Neural progenitor cell (in vitro differentiated cells): ENCODE measurements around the gene SMIM10L2A. TPM values are rescaled to one million over a fixed set of nuclear protein-coding genes. Genes with fewer than 3 reads are reported as not detected.

Source experiments
- DNase-seq: peaks from one replicate; pipeline ENCODE4 v3.0.0-alpha.2; 2016; ENCODE audit warnings: low spot score
- H2AFZ ChIP-seq: fragments of 200-600 bp; sonication (generic); replicated peaks from 2 replicates; pipeline ENCODE4 v1.6.1; 2016; ENCODE audit warnings: antibody characterized with exemption
- H3F3A ChIP-seq: fragments of 200-600 bp; sonication (generic); 2 replicates; pipeline ENCODE4 v1.6.1; 2016; ENCODE audit warnings: antibody characterized with exemption, low read depth
- H3K27ac ChIP-seq: fragments of 200-600 bp; sonication (generic); 2 replicates; pipeline ENCODE4 v1.5.1; 2016; ENCODE audit warnings: mild to moderate bottlenecking
- H3K27me3 ChIP-seq: fragments of 200-600 bp; sonication (generic); 2 replicates; pipeline ENCODE4 v1.6.1; 2016; ENCODE audit warnings: mild to moderate bottlenecking, moderate library complexity
- H3K36me3 ChIP-seq: fragments of 200-600 bp; sonication (generic); 2 replicates; pipeline ENCODE4 v1.5.1; 2016
- H3K4me1 ChIP-seq: fragments of 200-600 bp; sonication (generic); 2 replicates; pipeline ENCODE4 v1.6.1; 2016; ENCODE audit warnings: mixed run types
- H3K4me2 ChIP-seq: fragments of 200-600 bp; sonication (generic); 2 replicates; pipeline ENCODE4 v1.6.1; 2016
- H3K4me3 ChIP-seq: fragments of 200-600 bp; sonication (generic); 2 replicates; pipeline ENCODE4 v1.5.1; 2016
- H3K79me2 ChIP-seq: fragments of 200-600 bp; sonication (generic); 2 replicates; pipeline ENCODE4 v1.6.1; 2016; ENCODE audit warnings: low read depth
- H3K9ac ChIP-seq: fragments of 200-600 bp; sonication (generic); 2 replicates; pipeline ENCODE4 v1.6.1; 2016
- H3K9me3 ChIP-seq: fragments of 200-600 bp; sonication (generic); 2 replicates; pipeline ENCODE4 v1.5.1; 2016; ENCODE audit warnings: low read depth
- H4K20me1 ChIP-seq: fragments of 200-600 bp; sonication (generic); 2 replicates; pipeline ENCODE4 v1.6.1; 2016; ENCODE audit warnings: low read depth
- H3K27ac Mint-ChIP-seq: 3 replicates; pipeline ENCODE4 v1.8.0; 2021; ENCODE audit warnings: mixed read lengths
- H3K27me3 Mint-ChIP-seq: 2 replicates; pipeline ENCODE4 v1.8.0; 2022; ENCODE audit warnings: low read depth, mild to moderate bottlenecking, inconsistent platforms, moderate library complexity, mixed read lengths; ENCODE audit not compliant: insufficient read depth
- H3K36me3 Mint-ChIP-seq: 3 replicates; pipeline ENCODE4 v1.8.0; 2021; ENCODE audit warnings: mixed read lengths
- H3K4me1 Mint-ChIP-seq: 3 replicates; pipeline ENCODE4 v1.8.0; 2021; ENCODE audit warnings: mixed read lengths
- H3K4me3 Mint-ChIP-seq: 3 replicates; pipeline ENCODE4 v1.8.0; 2021; ENCODE audit warnings: mild to moderate bottlenecking, moderate library complexity, mixed read lengths
- H3K9me3 Mint-ChIP-seq: 3 replicates; pipeline ENCODE4 v1.8.0; 2020; ENCODE audit warnings: mixed read lengths
- CTCF ChIP-seq: fragments of 200-600 bp; sonication (generic); IDR thresholded peaks from 2 replicates; pipeline ENCODE4 v1.5.1; 2017; ENCODE audit warnings: antibody characterized with exemption, mild to moderate bottlenecking
- EZH2 ChIP-seq: fragments of 200-600 bp; sonication (generic); IDR thresholded peaks from 2 replicates; pipeline ENCODE4 v1.6.1; 2017; ENCODE audit warnings: antibody characterized with exemption, mild to moderate bottlenecking, moderate library complexity
- EZH2phosphoT487 ChIP-seq: fragments of 200-600 bp; sonication (generic); IDR thresholded peaks from 2 replicates; pipeline ENCODE4 v1.6.1; 2017; ENCODE audit warnings: antibody characterized with exemption
- small RNA-seq: library from RNA; depleted of rRNA; stranded (forward); fragments of <200 nt; gene quantifications from one replicate; pipeline ENCODE3, GENCODE V24; 2015
- total RNA-seq: library from RNA; depleted of rRNA; stranded (reverse); fragments of >200 nt; gene quantifications from 2 replicates; pipeline ENCODE4 v1.2.3, GENCODE V29; 2015; ENCODE audit warnings: low replicate concordance

SMIM10L2A gene
- total RNA-seq, 1 donor from 2014 or later = 1.9 TPM

- Histone ChIP-seq H3K79me2 (no peaks in the 10 kb centered on the region), H3K9ac (no peak overlapping the region), H3K4me3 (no peak overlapping the region), H3K36me3 (no peaks in the 10 kb centered on the region), H3K4me1 (no peaks in the 10 kb centered on the region), H3F3A (no peaks in the 10 kb centered on the region), H3K27ac (no peak overlapping the region), H3K27me3 (no peaks in the 10 kb centered on the region), H3K9me3 (no peaks in the 10 kb centered on the region), H2AFZ (no peak overlapping the region), H3K4me2 (no peak overlapping the region), H4K20me1 (no peaks in the 10 kb centered on the region)
- DNase-seq = no peak
- Mint-ChIP-seq H3K27ac (no peak overlapping the region), H3K36me3 (no peaks in the 10 kb centered on the region), H3K4me3 (no peak overlapping the region), H3K4me1 (no peaks in the 10 kb centered on the region), H3K9me3 (no peaks in the 10 kb centered on the region), H3K27me3 (no peaks in the 10 kb centered on the region)
- TF ChIP-seq CTCF (no peak), EZH2phosphoT487 (no peak), EZH2 (no peak)
These were observed 54.6 kb downstream of the SMIM10L2A start for GRCh38 chrX:135476378-135476777.

GRCh38 chrX:135477576-135477975, 55.8 kb downstream of the SMIM10L2A start:
- Histone ChIP-seq H3K79me2 (no peaks in the 10 kb centered on the region), H4K20me1 (no peaks in the 10 kb centered on the region), H2AFZ (no peak overlapping the region), H3K4me2 (no peak overlapping the region), H3K36me3 (no peaks in the 10 kb centered on the region), H3F3A (no peaks in the 10 kb centered on the region), H3K9me3 (no peaks in the 10 kb centered on the region), H3K4me3 (no peak overlapping the region), H3K9ac (no peak overlapping the region), H3K27me3 (no peaks in the 10 kb centered on the region), H3K4me1 (no peaks in the 10 kb centered on the region), H3K27ac (no peak overlapping the region)
- Mint-ChIP-seq H3K4me1 (no peaks in the 10 kb centered on the region), H3K27me3 (no peaks in the 10 kb centered on the region), H3K9me3 (no peaks in the 10 kb centered on the region), H3K36me3 (no peaks in the 10 kb centered on the region), H3K27ac (no peak overlapping the region), H3K4me3 (no peak overlapping the region)
- peak; percentile 75 for DNase-seq
- TF ChIP-seq EZH2phosphoT487 = no peak
- TF ChIP-seq CTCF = peak; percentile 64
- no peak for TF ChIP-seq EZH2

Small RNA genes within 50 kb of the gene (small RNA-seq; reads per million reads assigned to genes)
- 0.07 reads per million for gene RNA5SP515

Other genes starting within 250 kb of the SMIM10L2A start
- gene ETDA, start 169.9 kb upstream of the SMIM10L2A start, total RNA-seq = not detected in 2 replicates
- gene ETDC, start 112.5 kb upstream of the SMIM10L2A start, total RNA-seq = not detected in 2 replicates
- 6.7 and 7.7 TPM in 2 replicates for gene ZNF75D, start 77.8 kb upstream of the SMIM10L2A start, total RNA-seq
- 17.4 and 32.2 TPM in 2 replicates for gene ZNF449, start 77.1 kb upstream of the SMIM10L2A start, total RNA-seq
- 10.4 and 18.3 TPM in 2 replicates for gene INTS6L, start 98.7 kb downstream of the SMIM10L2A start, total RNA-seq